ENCODE results near the gene CEMP1.

CEMP1 gene

DNA sequence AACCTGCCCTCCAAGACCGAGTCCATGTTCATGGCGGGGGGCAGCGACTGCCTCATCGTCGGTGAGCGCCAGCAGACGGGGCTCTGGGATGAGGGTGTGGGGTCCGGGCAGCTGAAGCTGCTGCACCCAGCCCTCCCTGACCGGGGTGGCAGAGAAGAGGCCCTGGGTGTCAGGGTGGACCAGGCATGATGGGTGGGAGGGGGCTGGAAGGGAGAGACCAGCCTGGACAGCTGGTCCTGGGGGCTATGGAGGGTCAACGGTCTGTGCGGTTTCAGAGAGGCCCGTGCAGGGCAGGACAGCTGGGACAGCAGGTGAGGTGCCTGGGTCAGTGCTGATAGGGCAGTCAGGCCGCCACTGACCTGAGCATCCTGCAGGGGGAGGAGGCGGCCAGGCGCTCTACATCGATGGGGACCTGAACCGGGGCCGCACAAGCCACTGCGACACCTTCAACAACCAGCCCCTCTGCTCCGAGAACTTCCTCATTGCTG is 30.7 kb downstream of the CEMP1 start:
- FAIRE-seq, result no peak

- no peak for FAIRE-seq
Measured at GRCh38 chr16:2499890-2500429, 31.2 kb downstream of the CEMP1 start.

GRCh38 chr16:2499454-2499853 is 31.8 kb downstream of the CEMP1 start:
- no peak for FAIRE-seq

- FAIRE-seq, result no peak
Measured at GRCh38 chr16:2498531-2499253, 32.5 kb downstream of the CEMP1 start.

DNA sequence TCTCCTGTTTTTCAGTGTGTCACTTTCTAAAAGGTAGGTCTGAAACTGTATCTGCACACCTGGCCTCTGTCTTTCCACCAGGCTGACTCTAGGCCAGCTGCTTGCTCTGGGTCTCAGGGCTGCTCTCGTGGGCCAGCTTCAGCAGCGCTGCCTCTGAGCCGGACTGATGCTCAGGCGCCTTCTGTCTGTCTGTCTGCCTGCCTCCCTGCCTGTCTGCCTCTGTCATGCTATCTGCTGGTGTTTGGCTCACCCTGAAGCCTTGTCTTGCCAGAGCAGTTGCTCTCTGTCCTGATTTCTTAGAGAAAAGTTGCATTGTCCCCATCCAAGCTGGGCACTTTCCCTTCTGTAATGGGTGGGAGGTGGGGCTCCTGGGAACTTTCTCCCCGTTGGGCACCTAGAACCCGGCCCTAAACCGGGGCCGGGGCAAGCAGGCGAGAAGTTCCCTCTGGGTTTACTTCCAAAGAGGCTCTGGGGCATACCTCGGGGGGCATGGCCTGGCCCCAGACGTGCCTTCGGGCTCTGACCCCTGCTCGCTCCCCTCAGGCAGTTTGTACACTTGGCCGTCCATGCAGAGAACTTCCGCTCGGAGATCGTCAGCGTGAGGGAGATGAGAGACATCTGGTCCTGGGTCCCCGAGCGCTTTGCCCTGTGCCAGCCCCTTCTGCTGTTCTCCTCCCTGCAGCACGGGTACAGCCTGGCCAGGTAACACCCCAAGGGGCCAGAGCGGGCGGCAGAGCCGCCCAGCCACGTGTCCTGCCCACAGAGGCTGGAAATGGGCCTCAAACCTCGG is 33.3 kb downstream of the CEMP1 start:
- FAIRE-seq, result no peak

DNA sequence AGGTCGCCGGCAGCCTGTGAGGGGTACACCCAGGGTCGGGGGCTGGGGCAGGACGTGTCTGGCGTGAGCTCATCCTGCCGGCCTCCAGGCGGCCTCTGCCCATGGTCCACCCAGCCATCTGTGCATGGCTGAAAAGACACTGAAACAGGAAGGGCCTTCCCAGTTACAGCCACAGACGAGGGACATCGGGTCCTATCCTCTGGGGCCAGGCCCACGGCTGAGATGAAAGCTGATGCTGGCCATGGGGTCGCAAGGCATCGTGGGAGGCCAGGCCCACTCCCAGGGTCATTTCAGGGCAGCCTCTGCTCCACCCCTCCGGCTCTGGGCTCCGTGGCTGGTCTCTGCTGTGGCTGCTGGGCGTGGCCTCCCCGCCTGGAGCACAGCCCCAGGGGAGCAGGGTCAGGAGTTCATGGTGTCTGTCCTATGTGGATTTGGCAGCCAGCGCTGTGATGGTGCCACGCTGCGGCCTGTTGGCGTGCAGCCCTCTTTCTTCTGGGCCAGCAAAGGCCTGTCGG is 34.0 kb downstream of the CEMP1 start:
- no peak for FAIRE-seq

- FAIRE-seq, result no peak
Measured at GRCh38 chr16:2496223-2497115, 34.7 kb downstream of the CEMP1 start.

DNA sequence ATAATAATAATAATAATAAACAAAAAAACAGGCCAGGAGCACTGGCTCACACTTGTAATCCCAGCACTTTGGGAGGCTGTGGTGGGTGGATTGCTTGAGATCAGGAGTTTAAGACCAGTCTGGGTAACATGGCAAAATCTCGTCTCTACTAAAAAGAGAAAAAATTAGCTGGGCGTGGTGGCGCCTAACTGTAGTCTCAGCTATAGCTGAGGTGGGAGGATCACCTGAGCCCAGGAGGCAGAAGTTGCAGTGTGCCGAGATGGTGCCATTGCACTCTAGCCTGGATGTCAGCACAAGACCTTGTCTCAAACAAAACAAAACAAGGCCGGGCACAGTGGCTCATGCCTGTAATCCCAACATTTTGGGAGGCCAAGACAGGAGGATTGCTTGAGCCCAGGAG is 36.2 kb downstream of the CEMP1 start:
- no peak for FAIRE-seq

DNA sequence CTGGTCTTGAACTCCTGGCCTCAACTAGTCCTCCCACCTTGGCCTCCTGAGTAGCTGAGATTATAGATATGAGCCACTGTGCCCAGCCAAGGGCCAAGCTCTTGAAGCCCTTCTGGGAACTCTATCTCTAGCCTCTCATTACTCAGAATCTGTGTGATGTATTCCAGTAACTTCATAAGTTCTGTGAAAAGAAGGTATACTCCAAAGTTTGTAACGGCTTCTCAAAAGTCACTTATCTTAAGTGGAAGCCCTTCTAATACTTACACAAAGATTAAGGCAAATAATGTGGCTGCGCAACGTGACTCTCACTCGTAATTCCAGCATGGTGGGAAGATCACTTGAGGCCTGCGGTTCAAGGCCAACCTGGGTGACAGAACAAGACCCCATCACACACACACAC is 36.6 kb downstream of the CEMP1 start:
- FAIRE-seq, result no peak

GRCh38 chr16:2493605-2494004 is 37.6 kb downstream of the CEMP1 start:
- FAIRE-seq, result no peak

DNA sequence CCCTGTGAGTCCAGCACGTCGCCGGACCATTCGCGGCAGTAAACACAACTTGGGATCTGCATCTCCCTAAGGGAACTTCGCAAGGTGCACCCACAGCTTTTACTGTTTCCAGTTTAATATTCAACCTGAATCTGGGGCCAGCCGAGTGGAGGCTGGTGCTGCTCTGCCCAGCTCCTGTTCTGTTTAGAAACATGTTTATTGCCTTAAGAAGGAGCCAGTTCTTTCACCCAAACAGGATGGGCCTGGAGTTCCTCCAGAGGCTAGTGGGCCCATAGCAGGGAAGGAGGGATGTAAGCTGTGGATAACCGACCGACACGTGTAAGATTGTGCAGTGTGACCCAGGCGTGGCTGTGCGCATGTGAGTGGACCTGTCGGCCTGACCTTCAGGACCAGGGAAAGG is 38.9 kb downstream of the CEMP1 start:
- FAIRE-seq, result no peak

DNA sequence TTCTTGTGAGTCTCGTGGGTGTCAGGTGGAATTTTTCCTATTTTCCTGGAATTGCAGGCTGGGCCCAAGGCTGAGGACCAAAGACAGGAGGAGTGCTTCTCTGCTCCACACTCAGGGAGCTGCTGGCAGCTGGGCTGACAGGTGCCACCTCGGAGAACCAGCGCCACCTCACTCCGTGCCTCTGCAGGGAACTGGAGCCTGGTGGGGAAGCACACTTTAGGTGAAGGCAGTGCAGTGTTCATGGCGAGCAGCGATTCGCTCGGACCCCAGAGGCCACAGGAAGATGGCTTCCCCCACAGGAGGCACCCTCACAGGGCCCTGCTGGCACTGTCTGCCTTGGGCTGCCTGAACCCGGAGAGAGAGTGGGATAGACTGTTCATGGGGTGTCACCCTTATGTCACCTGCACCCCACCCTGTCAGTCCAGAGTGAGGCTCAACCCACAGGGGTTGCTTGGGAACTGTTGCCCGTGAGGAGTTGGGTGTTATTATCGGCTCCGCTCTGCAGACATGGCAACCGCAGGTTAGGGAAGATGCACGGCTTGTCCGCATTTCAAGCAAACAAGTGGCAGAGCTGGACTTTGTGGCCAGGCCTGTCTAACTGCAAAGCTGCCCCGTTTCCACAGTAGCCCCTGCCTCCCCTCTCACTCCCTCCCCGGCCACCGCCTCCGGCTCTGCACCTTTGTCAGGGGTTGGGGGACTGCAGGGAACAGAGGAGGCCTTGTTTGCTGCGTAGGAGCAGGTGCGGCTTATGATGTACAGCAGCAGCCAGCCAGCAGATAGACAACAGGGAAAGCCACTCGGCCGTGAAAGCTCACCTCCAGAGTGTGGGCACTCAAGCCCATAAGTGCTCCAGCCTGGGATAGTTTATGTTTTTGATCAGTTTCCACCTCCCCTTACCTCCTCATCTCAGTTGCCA is 40.8 kb downstream of the CEMP1 start:
- no peak for FAIRE-seq

- no peak for FAIRE-seq
Measured at GRCh38 chr16:2489581-2489980, 41.6 kb downstream of the CEMP1 start.

DNA sequence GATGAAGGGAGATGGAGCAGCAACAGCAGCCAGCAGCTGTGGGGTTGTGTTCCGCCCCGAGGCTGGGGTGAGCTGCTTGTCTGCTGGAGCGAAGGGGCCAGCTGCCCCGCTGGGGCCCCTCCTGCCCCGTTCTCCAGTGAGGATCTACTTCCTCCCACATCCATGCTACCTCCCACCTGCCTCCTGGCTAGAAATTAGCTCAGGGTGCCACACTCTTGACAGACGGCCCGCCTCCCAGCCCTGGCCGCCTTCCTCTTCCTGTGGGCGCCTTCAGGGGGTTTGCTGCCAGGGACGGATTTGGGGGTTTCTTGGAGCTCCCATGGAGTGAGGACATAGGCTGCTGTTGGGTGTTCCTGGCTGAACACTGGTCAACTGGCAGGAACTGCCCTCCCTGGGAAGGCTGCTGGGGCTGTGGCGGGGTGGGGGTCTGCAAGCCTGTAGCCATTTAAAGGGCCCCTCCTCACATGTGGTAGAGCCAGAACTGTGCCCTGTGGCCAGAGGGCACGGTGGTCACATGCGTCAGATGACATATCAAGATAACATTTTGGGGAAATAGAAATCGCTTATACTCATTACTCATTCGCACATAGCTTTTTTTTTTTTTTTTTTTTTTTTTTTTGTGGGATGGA is 43.2 kb downstream of the CEMP1 start:
- no peak for FAIRE-seq

DNA sequence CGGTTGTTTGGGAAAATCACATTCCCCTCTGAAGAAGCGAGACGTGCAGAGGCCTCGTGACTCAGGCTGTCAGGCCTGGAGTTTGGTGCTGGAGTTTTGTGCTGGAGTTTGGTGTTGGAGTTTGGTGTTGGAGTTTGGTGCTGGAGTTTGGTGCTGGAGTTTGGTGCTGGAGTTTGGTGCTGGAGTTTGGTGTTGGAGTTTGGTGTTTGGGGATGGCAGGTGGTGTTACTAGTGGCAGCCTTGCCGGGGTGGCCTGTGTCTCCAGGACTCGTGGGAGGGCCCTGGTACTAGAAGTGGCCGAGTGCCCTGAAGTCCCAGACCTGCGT is 43.7 kb downstream of the CEMP1 start:
- no peak for FAIRE-seq

DNA sequence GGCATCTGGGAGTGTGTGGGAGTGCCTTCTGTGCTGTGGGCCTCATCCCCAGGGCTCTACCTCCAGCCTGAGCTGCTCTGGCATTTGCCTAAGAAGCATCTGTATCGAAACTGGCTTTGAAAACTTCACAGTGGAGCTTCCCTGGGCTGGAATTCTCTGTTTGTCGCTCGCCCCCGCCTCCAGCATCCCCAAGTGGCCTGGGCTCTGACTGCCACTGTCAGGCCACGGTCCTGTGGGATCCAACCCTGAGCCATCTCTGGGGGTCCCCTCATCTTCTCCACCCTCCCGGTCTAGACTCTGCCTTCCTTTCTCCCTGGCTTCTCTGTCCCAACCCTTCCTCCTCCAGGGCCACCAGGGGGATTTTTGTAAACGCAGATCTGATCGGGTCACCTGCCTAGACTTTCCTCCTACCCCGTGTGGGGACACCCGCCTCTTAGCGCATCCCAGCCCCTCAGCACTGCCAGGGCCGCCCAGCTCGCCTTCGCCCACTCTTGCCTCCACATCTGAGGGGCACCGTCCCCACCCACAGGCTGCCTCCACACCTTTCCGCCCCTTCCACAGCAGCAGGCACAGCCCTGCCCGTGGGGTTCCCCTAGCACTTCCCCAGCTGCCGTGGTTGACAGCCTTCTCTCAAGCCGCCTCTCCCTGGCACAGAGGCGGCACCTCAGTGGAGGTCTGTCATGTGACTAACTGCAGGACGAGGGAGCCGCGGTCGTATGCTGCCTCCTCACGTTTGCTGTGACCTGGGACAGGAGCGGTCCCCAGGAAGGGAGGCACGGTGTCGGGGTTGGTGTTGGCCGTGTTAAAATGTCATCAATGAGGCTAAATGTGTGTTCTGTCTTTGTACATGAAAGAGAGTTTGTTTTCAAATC is 44.3 kb downstream of the CEMP1 start:
- no peak for FAIRE-seq

DNA sequence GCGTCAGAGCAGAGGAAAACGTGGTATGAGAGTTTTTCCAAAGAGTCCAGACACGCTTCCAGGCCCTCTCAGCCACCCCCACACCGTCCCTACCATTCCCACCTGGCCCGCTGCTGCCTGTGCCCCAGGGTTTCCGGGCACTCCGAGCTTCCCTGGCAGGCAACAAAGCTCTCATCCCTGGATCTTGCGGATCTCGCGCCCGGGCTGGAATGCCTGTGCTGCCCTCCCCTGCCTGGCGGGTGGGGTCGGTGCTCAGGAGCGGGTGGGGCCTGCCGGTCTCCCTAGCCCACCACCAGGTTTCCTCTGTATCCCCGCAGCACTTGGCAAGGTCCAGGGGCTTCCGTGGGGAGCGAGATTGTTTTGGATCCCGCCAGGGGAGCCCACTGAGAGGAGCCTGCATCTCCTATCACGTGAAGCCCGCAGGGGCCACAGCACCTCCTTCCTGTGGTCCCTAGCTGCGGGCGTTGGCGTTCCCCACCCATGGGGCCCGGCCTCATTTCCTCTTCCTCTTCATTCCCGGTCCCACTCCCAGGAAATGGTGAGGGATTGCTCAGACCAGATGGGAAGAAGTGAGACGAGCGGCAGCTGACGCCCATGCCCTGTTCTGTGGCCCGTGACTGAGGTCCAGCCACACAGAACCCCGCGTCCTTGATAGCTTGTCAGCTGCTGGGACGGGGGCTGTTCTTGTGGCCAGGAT is 45.2 kb downstream of the CEMP1 start:
- no peak for FAIRE-seq

DNA sequence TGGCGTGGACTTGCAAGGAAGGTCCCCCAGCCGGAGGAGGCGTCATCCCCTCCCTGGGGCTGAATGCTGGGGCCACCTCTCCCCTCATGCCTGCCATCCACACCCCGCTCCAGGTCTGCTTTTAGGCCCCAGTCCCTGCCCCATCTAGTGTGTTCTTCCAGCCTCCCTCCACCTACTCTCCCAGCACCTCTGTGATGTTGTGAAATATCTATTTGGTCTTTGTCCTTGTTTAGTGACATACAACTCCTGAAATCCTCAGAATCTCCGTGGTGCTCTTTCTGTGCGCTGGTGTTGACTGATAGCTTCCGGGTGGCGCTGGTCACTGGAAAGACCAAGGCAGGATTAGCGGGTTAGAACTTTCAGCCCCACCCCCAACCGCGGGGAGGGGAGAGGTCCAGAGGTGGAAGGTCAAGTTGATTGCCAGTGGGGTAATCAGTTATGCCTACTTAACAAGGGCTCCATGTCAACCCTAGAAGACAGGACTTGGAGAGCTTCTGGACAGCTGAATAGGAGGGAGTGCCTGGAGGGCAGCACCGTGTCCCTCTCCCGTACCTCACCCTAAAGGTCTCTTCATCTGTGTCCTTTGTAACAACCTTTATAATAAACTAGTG is 46.2 kb downstream of the CEMP1 start:
- no peak for FAIRE-seq

Data from islet of Langerhans (tissue), 1 donor.